GM18505 (cell line): ENCODE data around the gene AGAP1.

ENCODE experiments used
- ATAC-seq: cut with Tn5 transposase; IDR thresholded peaks from one replicate; pipeline ENCODE4 v1.9.1; 2021; ENCODE audit not compliant: unreplicated experiment
- POLR2A ChIP-seq: IDR thresholded peaks from 4 replicates; pipeline ENCODE4 v1.6.1; 2011; ENCODE audit warnings: borderline replicate concordance; ENCODE audit not compliant: insufficient read depth, insufficient read length; ENCODE audit errors: extremely low read depth

The AGAP1 gene

DNA sequence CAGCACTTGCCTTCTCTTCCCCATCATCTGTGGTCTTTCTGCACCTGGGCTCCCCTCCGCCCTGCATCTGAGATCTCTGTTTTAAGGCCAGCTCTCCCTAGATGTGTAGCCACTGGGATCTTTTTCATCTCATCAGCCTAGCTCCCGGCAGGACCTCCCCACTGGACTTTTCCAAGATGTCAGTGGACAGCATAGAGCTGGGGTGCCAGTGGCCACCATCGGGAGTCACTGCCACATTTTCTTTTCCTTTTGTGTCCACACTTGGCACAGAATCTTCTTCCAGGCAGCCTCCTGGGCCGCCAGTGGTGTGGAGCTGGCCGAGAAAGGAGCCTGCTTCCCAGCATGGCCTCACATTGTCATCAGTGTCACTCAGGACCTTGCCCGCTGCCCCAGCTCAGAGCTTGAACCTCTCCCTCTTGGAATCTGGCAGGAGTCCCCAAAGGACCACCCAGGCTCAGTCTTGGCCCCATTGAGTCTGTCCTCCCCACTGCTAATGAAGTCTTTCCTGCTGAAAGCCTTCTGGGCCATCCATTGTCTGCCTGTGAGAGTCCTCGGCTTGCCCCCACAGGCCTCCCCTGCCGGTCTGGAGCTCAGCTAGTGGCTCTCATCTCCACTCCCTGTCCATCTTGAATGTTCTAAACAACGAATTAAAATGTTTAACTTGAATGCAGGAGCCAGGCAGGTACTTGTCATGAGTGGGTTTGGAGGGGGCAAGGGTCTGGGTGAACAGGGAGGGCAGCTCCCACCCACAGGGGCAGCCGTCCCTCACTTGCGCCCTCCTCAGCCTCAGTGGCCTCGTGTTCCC lies 349.9 kb downstream of the AGAP1 start:
- no peak for ATAC-seq
- TF ChIP-seq POLR2A = no peak

DNA sequence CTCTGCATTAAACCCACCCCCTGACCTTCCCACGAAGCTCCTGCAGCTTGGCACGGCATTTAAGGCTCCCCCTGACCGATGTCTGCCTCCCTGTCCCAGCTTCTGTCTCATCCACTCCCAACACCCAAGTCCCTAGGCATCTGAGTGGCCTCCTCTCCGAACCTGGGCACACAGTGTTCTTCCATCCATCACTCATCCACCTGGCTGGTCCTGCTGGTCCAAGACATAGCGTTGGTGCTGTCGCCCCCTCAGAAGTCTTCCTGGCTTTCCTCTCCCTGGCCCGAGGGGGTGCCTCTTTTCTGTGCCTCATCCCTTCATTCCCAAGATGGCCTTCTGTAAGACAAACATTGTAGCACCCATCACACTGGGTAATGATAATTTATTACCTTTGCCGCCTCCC lies 350.7 kb downstream of the AGAP1 start:
- no peak for TF ChIP-seq POLR2A
- ATAC-seq = no peak

- no peak for TF ChIP-seq POLR2A
- no peak for ATAC-seq
Observed at GRCh38 chr2:235845245-235845644, 351.4 kb downstream of the AGAP1 start.

DNA sequence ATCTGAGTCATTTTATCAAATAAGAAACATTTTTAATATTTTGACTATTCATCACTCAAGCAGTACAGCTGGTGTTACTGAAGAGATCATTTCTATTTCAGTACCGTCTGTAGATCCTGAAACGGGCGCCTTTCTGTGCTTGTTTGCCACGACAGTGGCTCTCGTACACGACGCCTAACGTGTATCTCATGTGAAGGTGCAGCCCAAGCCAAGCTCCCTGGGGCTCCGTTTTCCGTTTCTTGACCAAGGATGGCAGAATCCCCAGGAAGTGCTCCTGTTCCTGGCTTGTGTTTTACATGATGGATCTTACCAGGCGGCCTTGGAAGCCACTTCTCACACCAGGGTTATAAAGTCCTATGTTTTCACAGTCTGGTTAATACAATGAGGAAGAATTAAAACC lies 353.7 kb downstream of the AGAP1 start:
- no peak for ATAC-seq
- TF ChIP-seq POLR2A = no peak

- TF ChIP-seq POLR2A = no peak
- ATAC-seq = no peak
Observed at GRCh38 chr2:235848055-235848454, 354.2 kb downstream of the AGAP1 start.

DNA sequence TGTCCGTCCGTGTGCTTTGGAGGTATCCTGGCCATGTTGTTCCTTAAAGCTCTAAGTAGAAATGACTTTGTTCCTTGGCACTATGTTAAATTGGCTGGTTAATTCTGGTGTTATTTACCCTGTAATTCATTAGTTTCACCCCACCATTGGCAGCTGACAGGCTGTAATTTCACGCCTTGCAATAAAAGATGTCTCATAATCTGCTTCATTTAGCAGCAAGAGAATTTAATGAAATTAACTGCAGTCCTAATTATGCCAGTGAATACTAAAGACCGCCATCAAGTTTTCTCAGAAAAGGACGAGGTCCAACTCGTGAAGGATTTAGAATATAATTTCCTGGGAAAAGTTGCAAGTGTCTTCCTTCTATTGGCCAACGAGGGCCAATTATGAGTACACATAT lies 355.1 kb downstream of the AGAP1 start:
- no peak for TF ChIP-seq POLR2A
- ATAC-seq = no peak

DNA sequence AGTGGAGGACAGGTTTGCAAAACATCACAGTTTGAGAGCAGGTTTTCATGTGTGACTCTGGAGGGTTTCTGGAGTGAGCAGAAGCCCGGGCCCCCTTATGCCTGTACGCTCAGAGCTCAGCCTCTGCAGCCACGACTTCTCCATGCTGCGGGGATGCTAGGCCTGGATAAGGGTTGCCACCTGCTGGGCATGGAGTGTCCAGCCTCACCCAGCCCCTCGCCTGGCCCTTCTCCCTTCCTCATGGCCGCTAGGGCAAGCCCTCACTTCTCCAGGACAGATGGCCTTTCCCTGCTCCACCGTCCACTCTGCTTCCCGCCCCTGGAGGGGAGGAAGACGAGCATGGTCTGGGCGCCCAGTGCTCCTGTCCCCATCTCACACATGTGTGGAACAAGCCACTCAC lies 355.6 kb downstream of the AGAP1 start:
- no peak for ATAC-seq

GRCh38 chr2:235850289-235850688 lies 356.4 kb downstream of the AGAP1 start:
- ATAC-seq = no peak
- no peak for TF ChIP-seq POLR2A

More for the DNA sequence above, 355.6 kb downstream of the AGAP1 start:
- TF ChIP-seq POLR2A = no peak

DNA sequence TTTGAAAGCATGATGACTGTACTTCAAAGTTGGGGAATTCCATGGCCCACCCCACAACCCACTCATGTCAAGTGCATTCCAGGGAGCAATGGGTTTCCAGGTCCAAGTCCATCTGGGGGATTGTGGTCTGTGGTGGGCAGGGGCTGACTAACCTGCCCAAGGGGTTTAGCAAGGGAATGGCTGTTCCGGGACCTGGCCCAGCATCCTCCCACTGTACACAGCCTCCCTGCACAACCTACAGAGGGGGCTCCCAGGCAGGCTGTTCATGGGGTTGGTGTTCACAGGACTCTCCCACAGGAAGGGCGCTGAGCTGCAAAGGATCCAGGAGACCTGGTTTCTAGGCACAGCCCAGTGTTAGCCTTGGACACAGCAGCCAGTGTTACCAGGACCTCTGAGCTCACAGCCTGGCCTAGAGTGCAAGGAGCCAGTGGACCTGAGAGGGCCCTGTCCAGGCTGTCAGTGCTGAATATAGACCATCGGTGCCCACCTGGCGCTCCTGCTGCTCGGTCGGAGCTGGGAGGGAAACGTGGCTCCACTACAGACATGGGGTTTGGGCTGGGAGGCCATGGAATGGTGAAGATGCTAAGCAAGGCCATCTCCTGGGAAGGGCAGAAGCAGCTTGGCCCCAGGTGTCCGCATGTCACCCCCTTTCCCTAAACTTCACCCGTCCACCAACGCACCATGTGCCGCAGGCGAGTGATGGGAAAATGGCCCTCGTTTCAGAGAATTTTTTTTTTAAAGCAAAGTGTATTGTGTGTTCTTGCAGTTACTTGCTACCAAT lies 357.1 kb downstream of the AGAP1 start:
- TF ChIP-seq POLR2A = no peak
- no peak for ATAC-seq

GRCh38 chr2:235851828-235852525 lies 358.1 kb downstream of the AGAP1 start:
- TF ChIP-seq POLR2A = no peak
- no peak for ATAC-seq

GRCh38 chr2:235852526-235852920 lies 358.7 kb downstream of the AGAP1 start:
- TF ChIP-seq POLR2A = no peak
- no peak for ATAC-seq

DNA sequence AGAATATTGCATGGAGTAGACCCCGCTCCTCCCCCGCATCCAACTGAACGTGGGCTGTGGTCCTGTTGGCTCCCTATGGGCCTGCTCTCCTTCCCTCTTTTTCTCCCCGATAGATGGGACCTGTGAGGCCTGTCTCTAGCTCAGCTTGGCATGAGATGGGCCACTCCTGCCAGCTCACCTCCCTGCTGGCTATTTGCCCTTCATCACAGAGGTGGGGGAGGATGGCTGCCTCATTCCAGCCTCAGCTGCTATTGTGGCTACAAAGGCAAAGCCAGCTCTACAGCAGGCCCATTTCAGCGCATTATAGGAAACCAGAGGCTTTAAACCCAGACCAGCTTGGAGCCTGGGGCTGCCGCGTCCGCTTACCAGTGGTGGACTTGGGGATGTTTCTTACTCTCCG lies 360.4 kb downstream of the AGAP1 start:
- no peak for TF ChIP-seq POLR2A
- no peak for ATAC-seq

DNA sequence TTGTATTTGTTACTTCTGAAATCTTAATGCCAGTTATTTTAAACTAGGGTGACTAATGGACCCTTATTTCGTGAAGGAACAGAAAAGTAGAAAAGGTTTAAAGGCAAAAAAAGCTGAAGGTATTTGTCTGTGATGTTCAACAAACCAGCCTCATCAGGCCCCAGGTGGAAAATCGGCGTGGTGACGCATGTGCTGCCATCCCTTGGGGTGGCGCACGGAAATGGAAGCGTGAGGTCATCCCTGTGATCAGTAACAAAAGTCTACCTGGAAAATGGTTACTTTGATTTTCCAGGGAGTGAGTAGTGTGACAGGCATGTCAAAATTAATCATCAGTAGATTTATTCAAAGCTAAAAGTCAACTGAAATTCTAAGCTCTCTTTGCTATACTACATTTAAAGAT lies 361.2 kb downstream of the AGAP1 start:
- ATAC-seq = no peak
- TF ChIP-seq POLR2A = no peak
